COLO668 (cell line): ENCODE measurements around the gene BBS2.

Experiments used
- DNase-seq: peaks from one replicate; lab custom pipeline; 2025; ENCODE audit not compliant: unreplicated experiment; lab: John Stamatoyannopoulos, UW

Gene BBS2

GRCh38 chr16:56436258-56436657 is 83.6 kb downstream of the BBS2 start:
- no peak for DNase-seq
